HL-60 (cell line): Measurements from ENCODE around the gene TMEM236.

Experiments
- POLR2AphosphoS5 ChIP-seq: IDR thresholded peaks from 2 replicates; pipeline ENCODE4 v1.6.1; 2012; ENCODE audit warnings: low read depth
- TF ChIP-seq, protein P1 (sequence below): IDR thresholded peaks from one replicate; pipeline ENCODE4 v1.5.1; 2011; ENCODE audit warnings: low read length, control low read depth, inconsistent platforms; ENCODE audit not compliant: insufficient read depth

DNA sequence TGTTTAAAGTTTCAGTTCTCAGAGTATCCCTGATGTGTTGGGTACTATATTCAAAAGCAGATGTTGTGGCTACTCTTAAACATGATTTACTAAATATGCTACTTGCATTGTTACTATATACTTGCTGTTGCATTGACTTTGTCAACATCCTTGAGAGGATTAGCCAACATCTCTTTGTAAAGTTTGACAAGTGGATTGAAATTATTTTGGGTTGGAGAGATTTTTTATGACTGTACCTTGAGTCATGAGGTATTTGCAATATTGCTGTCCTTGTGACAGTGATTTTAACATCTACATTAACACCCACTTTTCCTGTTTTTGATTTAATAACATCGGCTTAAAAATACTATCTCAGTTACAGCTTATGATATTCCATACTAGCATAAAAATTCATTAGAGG, 89.0 kb downstream of the TMEM236 start:
- TF ChIP-seq, protein P1, sequence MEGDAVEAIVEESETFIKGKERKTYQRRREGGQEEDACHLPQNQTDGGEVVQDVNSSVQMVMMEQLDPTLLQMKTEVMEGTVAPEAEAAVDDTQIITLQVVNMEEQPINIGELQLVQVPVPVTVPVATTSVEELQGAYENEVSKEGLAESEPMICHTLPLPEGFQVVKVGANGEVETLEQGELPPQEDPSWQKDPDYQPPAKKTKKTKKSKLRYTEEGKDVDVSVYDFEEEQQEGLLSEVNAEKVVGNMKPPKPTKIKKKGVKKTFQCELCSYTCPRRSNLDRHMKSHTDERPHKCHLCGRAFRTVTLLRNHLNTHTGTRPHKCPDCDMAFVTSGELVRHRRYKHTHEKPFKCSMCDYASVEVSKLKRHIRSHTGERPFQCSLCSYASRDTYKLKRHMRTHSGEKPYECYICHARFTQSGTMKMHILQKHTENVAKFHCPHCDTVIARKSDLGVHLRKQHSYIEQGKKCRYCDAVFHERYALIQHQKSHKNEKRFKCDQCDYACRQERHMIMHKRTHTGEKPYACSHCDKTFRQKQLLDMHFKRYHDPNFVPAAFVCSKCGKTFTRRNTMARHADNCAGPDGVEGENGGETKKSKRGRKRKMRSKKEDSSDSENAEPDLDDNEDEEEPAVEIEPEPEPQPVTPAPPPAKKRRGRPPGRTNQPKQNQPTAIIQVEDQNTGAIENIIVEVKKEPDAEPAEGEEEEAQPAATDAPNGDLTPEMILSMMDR, result no peak
- TF ChIP-seq POLR2AphosphoS5, result no peak
